CD4-positive, alpha-beta T cell treated with Interleukin-17A for 1 hour (primary cell): ENCODE results near the gene ADRA2C.

Experiments used
- DNase-seq: peaks from one replicate; pipeline ENCODE4 v3.0.0-alpha.2; 2020

The ADRA2C gene

GRCh38 chr4:3816256-3816825 is 50.2 kb downstream of the ADRA2C start:
- DNase-seq: no peak

- no peak for DNase-seq
Measured at GRCh38 chr4:3816983-3817960, 51.1 kb downstream of the ADRA2C start.
